Spleen (tissue), 7 donors: ENCODE data around the gene TREM2.

Experiments used
- CTCF ChIP-seq, 11 experiments: fragments of 200-600 bp in 7 of 11; fragments of 450-650 bp in 4 of 11; sonication (generic) in 4 of 11; IDR thresholded peaks in 8 of 11; conservative IDR thresholded peaks in 3 of 11; 1 replicate in 7 of 11; 2 replicates in 4 of 11; pipeline versions ENCODE4 v1.4.0 to v1.8.0; 2016 to 2021; ENCODE audit warnings: antibody characterized with exemption in 11 of 11, inconsistent platforms in 4 of 11, mild to moderate bottlenecking in 1 of 11
- POLR2A ChIP-seq, 3 donors: fragments of 450-650 bp; IDR thresholded peaks; one replicate each; pipeline ENCODE4 v1.5.1; 2017; ENCODE audit warnings: antibody characterized with exemption in 3 of 3, mild to moderate bottlenecking in 1 of 3
- POLR2AphosphoS5 ChIP-seq, 3 donors: sonication (generic); formaldehyde crosslinking; IDR thresholded peaks; one replicate each; pipeline ENCODE4 v1.5.1; 2017; ENCODE audit warnings: antibody characterized with exemption in 3 of 3
- donor health status: DM: no; HTN: no; CAD: no; lungs with moderate emphysema.
- donor health status: DM: no; HTN: no; CAD: no.
- donor health status: DM: no; HTN: no; CAD: no.

- TF ChIP-seq CTCF (IDR thresholded peaks at IDR 0.05 in 8 of 11, conservative IDR thresholded peaks at IDR 0.05 in 3 of 11) (no peak), POLR2A (IDR thresholded peaks at IDR 0.05) (no peak), POLR2AphosphoS5 (IDR thresholded peaks at IDR 0.05) (no peak)
Observed at GRCh38 chr6:41120058-41120457, 42.9 kb downstream of the TREM2 start.
